GM12878 (cell line): ENCODE results near the gene PRR35. TPM values are rescaled to one million over a fixed set of nuclear protein-coding genes. Genes with fewer than 3 reads are reported as not detected.
A peak's percentile ranks its signal among the peaks of the same experiment; 100 is the strongest.

Source experiments
- ATAC-seq: fragments of 200-7000 bp; cut with Tn5 transposase; 3 replicates; pipeline ENCODE4 v1.9.1; 2020; ENCODE audit warnings: mild to moderate bottlenecking, moderate library complexity
- BruUV-seq: library from RNA; stranded (reverse); fragments of 400-500 nt; replicated peaks from 2 replicates; lab custom pipeline; 2021; lab: Mats Ljungman, UMichigan
- CTCF ChIA-PET: fragments of 300-600 bp; sonication (Branson Sonifier 250); formaldehyde crosslinking; extraction: SDS; loops from one replicate; lab custom pipeline; 2021; ENCODE audit warnings: inconsistent platforms; lab: Yijun Ruan, JAX
- POLR2A ChIA-PET: fragments of 350-600 bp; formaldehyde crosslinking; extraction: SDS; loops from one replicate; lab custom pipeline; 2021; ENCODE audit warnings: inconsistent platforms; lab: Charles Lee
- RAD21 ChIA-PET: fragments of 300-600 bp; sonication (Branson Sonifier 250); formaldehyde crosslinking; loops from one replicate; lab custom pipeline; 2023; ENCODE audit warnings: antibody characterized with exemption; ENCODE audit not compliant: unreplicated experiment; lab: Charles Lee
- SMC1A ChIA-PET: fragments of 300-600 bp; sonication (Branson Sonifier 250); formaldehyde crosslinking; loops from one replicate; lab custom pipeline; 2023; ENCODE audit not compliant: unreplicated experiment, uncharacterized antibody; lab: Charles Lee
- DNase-seq: peaks from one replicate; pipeline ENCODE4 v3.0.0-alpha.2; 2011; ENCODE audit warnings: low read depth, low spot score
- FAIRE-seq: peaks from 3 replicates; lab custom pipeline; 2011; peaks lifted over from hg19 to GRCh38; lab: Jason Lieb, UNC
- H2AFZ ChIP-seq: 2 replicates; pipeline ENCODE4 v1.6.0; 2011; ENCODE audit warnings: low read depth, low read length, control low read depth; ENCODE audit not compliant: control insufficient read depth
- H3K27ac ChIP-seq: 2 replicates; pipeline ENCODE4 v1.5.1; 2011; ENCODE audit warnings: control low read depth; ENCODE audit not compliant: control insufficient read depth, insufficient read depth
- H3K27me3 ChIP-seq, 2 experiments: replicated peaks in 1 of 2; 2 replicates each; pipeline versions ENCODE4 v1.6.0 to v1.6.1; 2011; ENCODE audit warnings: low read length in 1 of 2; ENCODE audit not compliant: control insufficient read depth in 2 of 2, insufficient read depth in 2 of 2
- H3K36me3 ChIP-seq, 2 experiments: 2 replicates each; pipeline ENCODE4 v1.5.1; 2011; ENCODE audit warnings: low read length in 1 of 2; ENCODE audit not compliant: control insufficient read depth in 2 of 2, insufficient read depth in 2 of 2
- H3K4me1 ChIP-seq: 2 replicates; pipeline ENCODE4 v1.6.1; 2011; ENCODE audit warnings: mild to moderate bottlenecking, low read length, moderate library complexity, mixed read lengths; ENCODE audit not compliant: control insufficient read depth, insufficient read depth
- H3K4me2 ChIP-seq: 2 replicates; pipeline ENCODE4 v1.6.0; 2011; ENCODE audit warnings: control low read depth; ENCODE audit not compliant: control insufficient read depth, insufficient read depth
- H3K4me3 ChIP-seq: fragments of 200-600 bp; sonication (generic); 2 replicates; pipeline ENCODE4 v1.5.1; 2016
- H3K79me2 ChIP-seq: 2 replicates; pipeline ENCODE4 v1.6.0; 2011; ENCODE audit warnings: low read length; ENCODE audit not compliant: control insufficient read depth, insufficient read depth
- H3K9ac ChIP-seq: 2 replicates; pipeline ENCODE4 v1.8.0; 2011; ENCODE audit warnings: low read length, control low read depth, mixed read lengths; ENCODE audit not compliant: control insufficient read depth, insufficient read depth
- H3K9me3 ChIP-seq: replicated peaks from 3 replicates; pipeline ENCODE4 v1.5.1; 2011; ENCODE audit warnings: mild to moderate bottlenecking, low read length; ENCODE audit not compliant: control insufficient read depth, insufficient read depth
- H4K20me1 ChIP-seq: 2 replicates; pipeline ENCODE4 v1.6.0; 2011; ENCODE audit not compliant: control insufficient read depth, insufficient read depth
- BMI1 ChIP-seq: fragments of 450-650 bp; IDR thresholded peaks from 2 replicates; pipeline ENCODE4 v1.6.1; 2016; ENCODE audit warnings: mild to moderate bottlenecking, moderate library complexity, borderline replicate concordance
- CBFB ChIP-seq: IDR thresholded peaks from 2 replicates; pipeline ENCODE4 v1.6.1; 2016; ENCODE audit warnings: antibody characterized with exemption, low read depth
- CHD2 ChIP-seq: IDR thresholded peaks from 2 replicates; pipeline ENCODE4 v1.6.1; 2011; ENCODE audit warnings: low read depth, low read length, improper control_type of control experiment, borderline replicate concordance
- EED ChIP-seq: sonication (generic); IDR thresholded peaks from 2 replicates; pipeline ENCODE4 v1.6.1; 2016; ENCODE audit warnings: antibody characterized with exemption, low read depth
- ELK1 ChIP-seq: IDR thresholded peaks from 2 replicates; pipeline ENCODE4 v1.6.1; 2012; ENCODE audit warnings: low read depth, low read length, improper control_type of control experiment
- ESRRA ChIP-seq: IDR thresholded peaks from 2 replicates; pipeline ENCODE4 v1.6.1; 2012; ENCODE audit warnings: mild to moderate bottlenecking, low read length, improper control_type of control experiment
- ETV6 ChIP-seq, 2 experiments: fragments of 450-650 bp in 1 of 2; IDR thresholded peaks in 1 of 2; conservative IDR thresholded peaks in 1 of 2; 2 replicates each; pipeline ENCODE4 v1.6.1; 2014; ENCODE audit warnings: antibody characterized with exemption in 1 of 2, borderline replicate concordance in 1 of 2, low read depth in 1 of 2, mild to moderate bottlenecking in 1 of 2, moderate library complexity in 1 of 2
- GATAD2B ChIP-seq: fragments of 450-650 bp; conservative IDR thresholded peaks from 2 replicates; pipeline ENCODE4 v1.6.1; 2017; ENCODE audit warnings: low read depth, mild to moderate bottlenecking, moderate library complexity
- HDAC2 ChIP-seq: fragments of 200-600 bp; sonication (generic); IDR thresholded peaks from 2 replicates; pipeline ENCODE4 v1.6.1; 2017
- IKZF1 ChIP-seq: fragments of 450-650 bp; conservative IDR thresholded peaks from 2 replicates; pipeline ENCODE4 v1.6.1; 2017; ENCODE audit warnings: antibody characterized with exemption, mild to moderate bottlenecking
- MAX ChIP-seq: IDR thresholded peaks from 2 replicates; pipeline ENCODE4 v1.6.1; 2012; ENCODE audit warnings: low read depth, low read length, improper control_type of control experiment
- MTA2 ChIP-seq: fragments of 450-650 bp; IDR thresholded peaks from 2 replicates; pipeline ENCODE4 v1.6.1; 2016; ENCODE audit warnings: low read depth, mild to moderate bottlenecking, moderate library complexity
- PAX5 ChIP-seq: IDR thresholded peaks from 2 replicates; pipeline ENCODE4 v1.6.1; 2011; ENCODE audit warnings: low read depth, low read length, borderline replicate concordance
- RBBP5 ChIP-seq: fragments of 200-600 bp; sonication (generic); conservative IDR thresholded peaks from 2 replicates; pipeline ENCODE4 v1.6.1; 2016
- SIN3A ChIP-seq: IDR thresholded peaks from 2 replicates; pipeline ENCODE4 v1.6.1; 2012; ENCODE audit warnings: low read depth, low read length, improper control_type of control experiment
- SMAD5 ChIP-seq: IDR thresholded peaks from 2 replicates; pipeline ENCODE4 v1.6.1; 2016; ENCODE audit warnings: antibody characterized with exemption, low read depth
- SUZ12 ChIP-seq: fragments of 200-600 bp; sonication (generic); IDR thresholded peaks from one replicate; pipeline ENCODE4 v1.6.1; 2018; ENCODE audit warnings: antibody characterized with exemption, mild to moderate bottlenecking; ENCODE audit not compliant: unreplicated experiment
- TAF1 ChIP-seq: IDR thresholded peaks from 2 replicates; pipeline ENCODE4 v1.6.1; 2011; ENCODE audit warnings: mild to moderate bottlenecking, low read depth, low read length, borderline replicate concordance
- TCF7 ChIP-seq: IDR thresholded peaks from 2 replicates; pipeline ENCODE4 v1.6.1; 2014; ENCODE audit warnings: antibody characterized with exemption, borderline replicate concordance
- ZNF207 ChIP-seq: fragments of 450-650 bp; IDR thresholded peaks from 2 replicates; pipeline ENCODE4 v1.6.1; 2014; ENCODE audit warnings: antibody characterized with exemption, mild to moderate bottlenecking, borderline replicate concordance
- WGBS: methylation state at CpG from one replicate; pipeline ENCODE4 v1.1.6; 2016; ENCODE audit warnings: low lambda C conversion rate; ENCODE audit not compliant: insufficient replicate concordance, insufficient coverage; ENCODE audit errors: missing lambda C conversion rate; 5-methylcytosine and 5-hydroxymethylcytosine counted together
- in situ Hi-C: fragments of 300-500 bp; cut with MboI; formaldehyde crosslinking; loops from 9 replicates; pipeline ENCODE4 v1.14.3; 2018; ENCODE audit warnings: mixed read lengths
- intact Hi-C: fragments of 100-400 bp; cut with micrococcal nuclease; formaldehyde crosslinking; loops from one replicate; pipeline ENCODE4 v1.14.2; 2022; ENCODE audit not compliant: unreplicated experiment
- polyA plus RNA-seq, 11 experiments: library from polyadenylated mRNA; depleted of rRNA in 4 of 11; unstranded in 6 of 11; stranded (reverse) in 5 of 11; fragments of >200 nt; fragmentation: Nextera tagmentation in 4 of 11; fragmentation: Illumina TruSeq in 1 of 11; extraction: Ambion mirVana in 4 of 11; extraction: Trizol in 1 of 11; gene quantifications; 1 replicate in 1 of 11; 2 replicates in 10 of 11; pipeline versions ENCODE4 v1.2.1 to v1.2.3, GENCODE V29; 2011 to 2016; ENCODE audit warnings: inconsistent platforms in 2 of 11, missing spikeins in 2 of 11, low read depth in 1 of 11
- total RNA-seq, 4 experiments: library from RNA; depleted of rRNA in 3 of 4; stranded (reverse); fragments of >200 nt in 3 of 4; fragmentation: Illumina TruSeq in 1 of 4; extraction: Trizol in 1 of 4; gene quantifications; 2 replicates each; pipeline versions ENCODE4 v1.2.1 to v1.2.3, GENCODE V29; 2013 to 2021
- TF ChIP-seq, protein P1 (sequence below): fragments of 450-650 bp; conservative IDR thresholded peaks from 2 replicates; pipeline ENCODE4 v1.6.1; 2017; ENCODE audit warnings: mild to moderate bottlenecking, moderate library complexity

The PRR35 gene
- total and polyA plus RNA-seq, 10 of the 15 experiments (the other 5 are each of a cell fraction or from before 2014, with no cell fraction given), result not detected

GRCh38 chr16:528111-529011, 31.8 kb upstream of the PRR35 start:
- intact Hi-C loops, result loop anchor here (5.0 kb wide), 2 partner anchors 39 to 109 kb away; partner anchors contain the start of genes METTL26, NHLRC4 and PIGQ
- RAD21 ChIA-PET, result interaction anchor here (0.6 to 1.2 kb wide), 2 partner anchors 108 to 146 kb away, joined by 4 read pairs; partner anchors contain the start of gene METTL26
- no peak; the same call in 2 of the 3 replicates for ATAC-seq
- FAIRE-seq, result no peak
- Histone ChIP-seq H3K4me3 (peak overlapping the region; percentile 96), H3K4me2 (peak overlapping the region; percentile 93), H3K27me3 (no peaks in the 10 kb centered on the region), H3K4me1 (peaks cover 29% of the 10 kb centered on the region), H3K36me3 (peaks cover 0 to 4% of the 10 kb centered on the region in 2 experiments; a peak in 3 of 4 replicates), H3K27ac (peak overlapping the region; percentile 91), H3K9me3 (no peaks in the 10 kb centered on the region), H3K79me2 (peaks cover 64% of the 10 kb centered on the region), H2AFZ (peak overlapping the region; percentile 21; the same call in 1 of the 2 replicates), H3K9ac (peak overlapping the region; percentile 86), H4K20me1 (no peaks in the 10 kb centered on the region; the same call in 1 of the 2 replicates)
- in situ Hi-C loops, result no loop called here
- SMC1A ChIA-PET, result no interaction called here
- no TSS peak for BruUV-seq
- WGBS, result 1% methylated on average over 51 of the region's 55 CpGs
- POLR2A ChIA-PET, result interaction anchor here (1.2 to 1.3 kb wide), 2 partner anchors 9 to 60 kb away, joined by 3 read pairs; no protein-coding TSS in a partner anchor
- CTCF ChIA-PET, result no interaction called here
- DNase-seq, result no peak
- TF ChIP-seq BMI1 (no peak), RBBP5 (no peak), TCF7 (no peak), TAF1 (0 out of 2 replicates have a peak, but pooled peaks have one; percentile 20), SIN3A (no peak), ETV6 (conservative IDR thresholded peaks at IDR 0.05 in 1 of 2, IDR thresholded peaks at IDR 0.05 in 1 of 2; ENCODE audit: borderline replicate concordance in 1 of 2, low read depth in 1 of 2) (0 out of 4 replicates have a peak, but pooled peaks of 1 of the 2 experiments have one; percentile 15), ESRRA (no peak), GATAD2B (0 out of 2 replicates have a peak, but pooled peaks have one; percentile 15), SUZ12 (no peak), MAX (no peak; the same call in 1 of the 2 replicates), CBFB (no peak), CHD2 (no peak), ZNF207 (peak; percentile 25; the same call in 1 of the 2 replicates), MTA2 (peak; percentile 31; the same call in 1 of the 2 replicates), PAX5 (no peak), HDAC2 (no peak), EED (0 out of 2 replicates have a peak, but pooled peaks have one; percentile 14), SMAD5 (no peak), ELK1 (no peak), IKZF1 (peak; percentile 14)
- TF ChIP-seq, protein P1, sequence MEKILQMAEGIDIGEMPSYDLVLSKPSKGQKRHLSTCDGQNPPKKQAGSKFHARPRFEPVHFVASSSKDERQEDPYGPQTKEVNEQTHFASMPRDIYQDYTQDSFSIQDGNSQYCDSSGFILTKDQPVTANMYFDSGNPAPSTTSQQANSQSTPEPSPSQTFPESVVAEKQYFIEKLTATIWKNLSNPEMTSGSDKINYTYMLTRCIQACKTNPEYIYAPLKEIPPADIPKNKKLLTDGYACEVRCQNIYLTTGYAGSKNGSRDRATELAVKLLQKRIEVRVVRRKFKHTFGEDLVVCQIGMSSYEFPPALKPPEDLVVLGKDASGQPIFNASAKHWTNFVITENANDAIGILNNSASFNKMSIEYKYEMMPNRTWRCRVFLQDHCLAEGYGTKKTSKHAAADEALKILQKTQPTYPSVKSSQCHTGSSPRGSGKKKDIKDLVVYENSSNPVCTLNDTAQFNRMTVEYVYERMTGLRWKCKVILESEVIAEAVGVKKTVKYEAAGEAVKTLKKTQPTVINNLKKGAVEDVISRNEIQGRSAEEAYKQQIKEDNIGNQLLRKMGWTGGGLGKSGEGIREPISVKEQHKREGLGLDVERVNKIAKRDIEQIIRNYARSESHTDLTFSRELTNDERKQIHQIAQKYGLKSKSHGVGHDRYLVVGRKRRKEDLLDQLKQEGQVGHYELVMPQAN, result peak; percentile 13; the same call in 1 of the 2 replicates
